Neuron (in vitro differentiated cells): Measurements from ENCODE around the gene DNASE1L3.
"Not testable (repeated sequence)": the region's sequence is repeated elsewhere in the genome, so short reads cannot be mapped to it uniquely, and the experiment has no call there.

Experiments used
- H2AFZ ChIP-seq: one replicate; pipeline ENCODE4 v1.6.1; 2013; ENCODE audit warnings: low read depth, mild to moderate bottlenecking, inconsistent platforms, low read length, moderate library complexity
- H3K27me3 ChIP-seq: one replicate; pipeline ENCODE4 v1.6.1; 2013; ENCODE audit warnings: low read length; ENCODE audit not compliant: insufficient read depth
- H3K36me3 ChIP-seq: one replicate; pipeline ENCODE4 v1.6.1; 2013; ENCODE audit warnings: low read length; ENCODE audit not compliant: insufficient read depth
- H3K4me1 ChIP-seq: one replicate; pipeline ENCODE4 v1.6.1; 2013; ENCODE audit warnings: low read length; ENCODE audit not compliant: insufficient read depth
- H3K4me3 ChIP-seq: 2 replicates; pipeline ENCODE4 v1.5.1; 2013; ENCODE audit warnings: mild to moderate bottlenecking, low read length, moderate library complexity
- H3K9me3 ChIP-seq: one replicate; pipeline ENCODE4 v1.6.1; 2013; ENCODE audit warnings: low read length

Gene DNASE1L3

DNA sequence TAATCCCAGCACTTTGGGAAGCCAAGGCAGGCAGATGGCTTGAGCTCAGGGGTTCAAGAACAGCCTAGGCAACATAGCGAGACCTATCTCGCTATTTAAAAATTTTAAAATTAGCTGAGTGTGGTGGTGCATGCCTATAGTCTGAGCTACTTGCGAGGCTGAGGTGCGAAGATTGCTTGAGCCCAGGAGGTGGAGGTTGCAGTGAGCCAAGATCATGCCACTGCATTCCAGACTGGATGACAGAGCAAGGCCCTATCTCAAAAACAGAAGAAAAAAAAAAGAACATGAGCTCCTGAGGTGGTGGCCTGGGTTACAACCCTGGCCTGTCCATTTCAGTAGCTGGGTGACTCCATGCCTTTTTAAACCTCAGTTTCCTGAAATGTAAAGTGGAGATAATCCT is 7.2 kb downstream of the DNASE1L3 start:
- H3K4me1 ChIP-seq = no peaks in the 10 kb centered on the region
- H3K27me3 ChIP-seq = peaks cover 6% of the 10 kb centered on the region
- no peaks in the 10 kb centered on the region for H3K9me3 ChIP-seq
- no peak overlapping the region for H3K4me3 ChIP-seq
- no peak overlapping the region for H2AFZ ChIP-seq
- H3K36me3 ChIP-seq = no peaks in the 10 kb centered on the region

DNA sequence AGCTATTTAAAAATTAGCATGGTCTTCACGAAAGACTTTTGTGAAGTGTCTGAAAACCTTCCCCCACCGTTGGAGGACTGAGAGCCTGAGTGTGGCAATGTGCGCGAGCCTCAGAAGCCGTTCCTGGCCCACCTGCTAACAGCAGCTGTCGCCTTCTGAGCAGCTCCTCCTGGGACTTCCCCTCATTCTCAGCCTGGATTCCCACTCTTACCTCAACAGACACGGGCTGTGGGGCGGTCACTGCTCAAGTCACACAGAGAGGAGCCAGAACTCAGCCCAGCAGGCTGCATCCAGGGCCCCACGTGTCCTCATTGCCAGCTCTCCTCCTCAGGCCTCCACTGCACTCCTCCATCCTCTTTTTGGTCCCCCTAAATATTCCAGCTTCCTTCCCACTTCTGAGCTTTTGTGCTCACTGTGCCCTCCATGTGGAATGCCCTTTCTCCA is 7.8 kb downstream of the DNASE1L3 start:
- H3K9me3 ChIP-seq = no peaks in the 10 kb centered on the region
- H3K4me3 ChIP-seq = no peak overlapping the region
- H3K4me1 ChIP-seq = no peaks in the 10 kb centered on the region
- no peak overlapping the region for H2AFZ ChIP-seq
- H3K36me3 ChIP-seq = no peaks in the 10 kb centered on the region
- peaks cover 6% of the 10 kb centered on the region for H3K27me3 ChIP-seq

DNA sequence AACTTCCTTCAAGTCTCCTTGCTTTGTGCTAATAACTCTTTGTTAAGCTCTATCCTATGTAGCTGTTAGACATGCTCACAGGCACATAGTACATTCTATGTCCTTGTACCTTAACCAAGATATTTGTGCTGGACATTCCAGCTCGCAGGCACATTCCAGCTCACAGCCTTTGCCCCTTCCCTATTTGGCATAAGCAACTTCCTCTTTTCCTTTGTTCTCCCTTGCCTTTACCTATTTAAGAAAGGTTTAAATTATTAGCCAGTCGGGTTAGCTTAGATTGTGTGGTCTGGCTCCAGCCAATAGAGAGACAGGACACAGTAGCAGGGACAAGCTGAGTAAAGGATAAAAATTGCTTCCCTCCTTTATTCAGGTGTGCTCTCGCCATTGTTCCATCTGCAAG is 9.3 kb downstream of the DNASE1L3 start:
- H3K4me3 ChIP-seq, H3K4me1 ChIP-seq, H3K27me3 ChIP-seq, H2AFZ ChIP-seq, H3K9me3 ChIP-seq, H3K36me3 ChIP-seq: not testable (repeated sequence)

DNA sequence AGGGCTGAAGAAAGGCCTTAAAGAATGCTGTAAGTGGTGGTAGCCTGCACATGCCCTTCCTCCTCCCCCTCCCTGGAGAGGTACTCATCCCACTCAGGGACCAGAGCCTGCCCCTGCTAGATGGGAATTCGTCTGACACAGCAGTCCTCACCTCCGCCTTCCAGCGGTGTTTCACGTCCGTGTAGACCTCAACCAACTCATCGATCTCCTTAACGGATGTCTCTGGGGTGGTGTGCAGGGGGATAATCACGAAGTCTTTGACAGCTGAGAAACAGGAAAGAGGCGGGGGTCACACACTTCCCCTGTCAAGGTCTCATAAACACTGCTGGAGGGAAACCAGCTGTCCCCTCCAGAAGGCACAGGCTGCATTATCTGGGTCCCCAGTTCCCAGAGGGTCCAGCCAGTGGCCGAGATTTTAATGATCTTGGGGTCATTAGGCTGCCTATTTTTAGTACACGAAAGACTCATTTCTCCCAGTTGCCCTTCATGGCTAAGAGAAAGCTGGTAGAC is 9.9 kb downstream of the DNASE1L3 start:
- no peaks in the 10 kb centered on the region for H3K4me1 ChIP-seq
- H2AFZ ChIP-seq = no peak overlapping the region
- no peak overlapping the region for H3K4me3 ChIP-seq
- peaks cover 2% of the 10 kb centered on the region for H3K27me3 ChIP-seq
- H3K36me3 ChIP-seq = no peaks in the 10 kb centered on the region
- H3K9me3 ChIP-seq = no peaks in the 10 kb centered on the region

DNA sequence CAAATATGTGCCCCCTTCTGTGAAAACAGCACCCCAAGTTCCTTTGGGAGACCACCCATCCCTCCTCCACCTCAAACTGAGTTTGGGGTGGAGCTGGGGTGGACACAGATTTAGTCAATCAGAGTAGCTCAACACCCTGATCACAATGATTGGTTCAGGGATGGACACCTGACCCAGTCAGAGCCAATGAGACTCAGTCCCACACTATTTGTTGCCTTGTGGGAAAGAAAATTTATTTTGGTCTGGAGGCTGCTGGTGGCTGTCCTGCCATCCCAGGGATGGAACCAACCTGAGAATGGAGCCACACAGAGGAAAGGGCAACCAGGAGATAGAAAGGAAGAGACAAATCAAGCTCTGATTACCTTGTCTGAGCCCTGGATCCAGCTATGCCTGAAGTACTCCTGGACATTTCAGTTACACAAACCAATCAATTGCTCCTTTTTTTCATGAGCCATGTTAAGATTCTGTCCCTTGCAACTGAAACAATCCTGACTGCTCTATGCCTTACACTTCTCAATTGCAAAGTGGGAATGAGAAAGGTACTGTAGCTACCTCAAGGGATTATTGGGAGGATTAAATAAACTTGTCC is 10.6 kb downstream of the DNASE1L3 start:
- Histone ChIP-seq H3K27me3 (no peaks in the 10 kb centered on the region), H3K9me3 (no peaks in the 10 kb centered on the region), H2AFZ (no peak overlapping the region), H3K4me1 (no peaks in the 10 kb centered on the region), H3K4me3 (no peak overlapping the region), H3K36me3 (no peaks in the 10 kb centered on the region)

DNA sequence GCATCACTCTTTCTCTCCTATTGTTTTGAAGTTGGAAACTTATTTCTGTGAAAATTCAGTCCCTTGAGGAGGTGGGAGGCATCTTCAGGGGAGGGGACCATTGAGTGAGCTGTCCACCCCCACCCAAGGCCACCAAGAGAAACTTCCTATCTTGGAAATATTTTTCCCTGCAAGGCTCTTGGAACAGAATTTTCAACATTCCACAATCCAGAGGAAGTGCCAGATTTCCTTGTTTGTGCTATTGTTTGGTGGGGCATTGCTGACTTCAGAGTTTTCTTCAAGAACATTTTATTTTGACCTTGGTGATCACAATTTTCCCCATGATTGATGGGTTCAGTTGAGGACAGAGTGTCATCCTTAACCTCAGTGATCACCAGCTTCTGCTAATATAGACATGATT is 12.0 kb downstream of the DNASE1L3 start:
- Histone ChIP-seq H3K36me3 (no peaks in the 10 kb centered on the region), H2AFZ (no peak overlapping the region), H3K27me3 (no peaks in the 10 kb centered on the region), H3K4me3 (no peak overlapping the region), H3K9me3 (no peaks in the 10 kb centered on the region), H3K4me1 (no peaks in the 10 kb centered on the region)

DNA sequence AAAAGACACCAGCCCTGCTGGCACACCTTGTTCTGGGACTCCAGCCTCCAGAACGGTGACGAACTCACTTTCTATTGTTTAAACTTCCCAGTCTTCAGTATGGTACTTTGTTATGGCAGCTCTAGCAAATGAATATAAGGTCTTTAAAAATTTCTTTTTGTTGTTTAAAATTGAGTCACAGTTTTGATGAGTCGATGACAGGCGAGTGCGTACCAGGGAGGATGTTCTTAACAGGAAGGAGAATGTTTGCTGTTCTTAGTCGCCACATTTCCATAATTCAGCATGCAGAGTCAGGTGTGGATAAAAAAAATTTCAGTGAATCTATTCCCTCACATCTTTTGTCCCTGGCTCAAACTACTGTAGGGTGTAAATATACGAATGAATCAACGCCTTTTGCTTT is 12.4 kb downstream of the DNASE1L3 start:
- Histone ChIP-seq H2AFZ (no peak overlapping the region), H3K4me3 (no peak overlapping the region), H3K9me3 (no peaks in the 10 kb centered on the region), H3K4me1 (no peaks in the 10 kb centered on the region), H3K27me3 (no peaks in the 10 kb centered on the region), H3K36me3 (no peaks in the 10 kb centered on the region)

DNA sequence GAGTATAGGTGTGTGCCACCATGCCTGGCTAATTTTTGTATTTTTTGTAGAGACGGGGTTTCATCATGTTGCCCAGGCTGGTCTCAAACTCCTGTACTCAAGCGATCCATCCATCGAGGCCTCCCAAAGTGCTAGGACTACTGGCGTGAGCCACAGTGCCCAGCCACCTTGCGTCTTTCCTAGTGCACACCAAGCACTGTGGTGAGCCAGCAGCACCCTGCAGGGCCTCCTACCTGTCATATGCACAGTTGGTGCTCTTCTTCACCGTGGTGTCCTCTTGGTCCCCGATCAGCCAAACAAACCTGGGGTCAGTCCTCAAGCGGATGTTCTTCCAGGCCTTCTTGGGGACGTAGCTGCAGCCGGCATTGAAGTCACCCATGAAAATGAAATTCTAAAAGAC is 13.2 kb downstream of the DNASE1L3 start:
- H3K27me3 ChIP-seq = no peaks in the 10 kb centered on the region
- H3K4me1 ChIP-seq = no peaks in the 10 kb centered on the region
- no peak overlapping the region for H3K4me3 ChIP-seq
- H3K9me3 ChIP-seq = no peaks in the 10 kb centered on the region
- H3K36me3 ChIP-seq = no peaks in the 10 kb centered on the region
- no peak overlapping the region for H2AFZ ChIP-seq

DNA sequence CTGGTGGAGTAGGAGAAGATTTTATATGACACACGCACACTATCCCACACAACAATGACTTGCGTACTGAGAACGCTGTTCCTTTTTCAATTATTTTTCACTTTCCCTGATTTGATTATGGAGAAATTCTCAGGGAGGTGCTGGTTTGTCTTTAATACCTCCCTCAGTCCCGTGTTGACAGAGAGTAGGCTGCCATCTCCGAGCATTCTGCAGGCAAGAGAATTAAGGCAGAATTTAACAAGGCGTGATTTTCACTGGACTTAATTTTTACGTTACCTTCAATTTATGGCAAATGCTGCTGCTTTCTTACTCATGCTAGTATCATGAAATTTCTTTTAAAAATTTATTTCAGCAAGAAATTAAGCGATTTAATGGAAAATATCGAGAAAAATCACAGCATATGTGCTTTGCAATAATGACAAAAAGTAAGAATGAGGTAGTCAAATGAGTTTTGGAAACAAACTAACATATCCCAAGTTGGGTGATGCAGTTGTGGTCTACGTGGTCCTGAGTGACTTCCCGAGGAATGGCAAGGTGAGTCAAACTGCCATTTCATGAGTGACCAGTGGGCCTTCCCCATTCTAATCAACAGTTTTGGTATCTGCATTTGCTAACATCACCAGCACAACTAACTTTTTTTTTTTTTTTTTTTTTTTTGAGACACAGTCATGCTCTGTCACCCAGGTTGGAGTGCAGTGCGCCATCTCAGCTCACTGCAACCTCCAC is 16.9 kb downstream of the DNASE1L3 start:
- no peaks in the 10 kb centered on the region for H3K27me3 ChIP-seq
- no peaks in the 10 kb centered on the region for H3K9me3 ChIP-seq
- H2AFZ ChIP-seq = no peak overlapping the region
- H3K4me1 ChIP-seq = peaks cover 10% of the 10 kb centered on the region
- no peak overlapping the region for H3K4me3 ChIP-seq
- H3K36me3 ChIP-seq = no peaks in the 10 kb centered on the region

DNA sequence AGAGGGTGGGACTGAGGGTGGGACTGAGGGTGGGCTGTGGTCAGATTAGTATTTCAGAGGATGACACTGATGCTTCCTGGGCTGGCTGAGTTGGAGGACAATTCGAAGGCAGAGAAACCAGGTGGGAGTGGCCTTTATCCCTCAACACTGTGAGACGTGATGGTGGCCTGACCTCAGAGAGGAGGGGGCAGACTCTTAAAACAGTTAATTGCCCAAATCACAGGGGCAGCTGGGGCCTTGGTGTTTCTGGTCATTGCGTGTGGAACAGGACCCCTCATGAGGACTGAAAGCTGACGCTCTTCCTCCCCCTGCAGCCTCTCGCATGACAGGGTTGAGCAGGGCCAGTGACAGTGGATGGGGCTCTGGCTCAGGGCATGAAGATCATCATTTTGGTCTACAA is 18.7 kb downstream of the DNASE1L3 start:
- no peaks in the 10 kb centered on the region for H3K27me3 ChIP-seq
- H2AFZ ChIP-seq = no peak overlapping the region
- no peaks in the 10 kb centered on the region for H3K9me3 ChIP-seq
- H3K36me3 ChIP-seq = no peaks in the 10 kb centered on the region
- H3K4me1 ChIP-seq = peaks cover 10% of the 10 kb centered on the region
- H3K4me3 ChIP-seq = no peak overlapping the region

DNA sequence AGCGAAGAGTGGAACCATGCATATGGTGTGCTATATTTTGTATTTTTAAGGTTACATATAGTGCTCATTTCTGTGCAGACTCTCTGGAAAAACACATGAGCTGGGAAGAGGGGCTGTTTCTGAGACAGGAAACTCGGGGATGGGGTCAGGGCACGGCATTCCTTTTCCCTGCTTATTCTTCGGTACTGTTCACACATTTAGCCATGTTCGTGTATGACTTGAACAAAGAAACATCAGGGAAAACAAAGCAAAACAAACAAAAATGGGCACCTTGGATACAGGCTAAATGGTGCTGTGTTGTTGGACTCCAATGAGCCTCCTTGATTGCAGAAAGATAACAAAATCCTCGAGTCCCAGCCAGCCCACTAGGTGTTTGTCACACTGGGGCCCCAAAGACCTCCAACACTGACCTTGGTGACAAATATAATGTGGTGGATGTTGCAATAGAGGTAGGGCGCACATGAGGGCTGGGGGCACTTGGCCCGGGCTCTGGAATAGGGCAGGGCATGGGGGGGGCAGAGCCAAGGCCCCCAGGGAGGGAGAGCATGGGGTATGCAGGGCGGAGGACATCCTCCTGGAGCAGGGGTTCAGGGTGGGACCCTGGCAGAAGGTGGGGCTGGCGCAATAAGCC is 19.3 kb downstream of the DNASE1L3 start:
- Histone ChIP-seq H3K36me3 (no peaks in the 10 kb centered on the region), H3K9me3 (no peaks in the 10 kb centered on the region), H3K4me1 (peaks cover 10% of the 10 kb centered on the region), H3K4me3 (no peak overlapping the region), H2AFZ (no peak overlapping the region), H3K27me3 (no peaks in the 10 kb centered on the region)

DNA sequence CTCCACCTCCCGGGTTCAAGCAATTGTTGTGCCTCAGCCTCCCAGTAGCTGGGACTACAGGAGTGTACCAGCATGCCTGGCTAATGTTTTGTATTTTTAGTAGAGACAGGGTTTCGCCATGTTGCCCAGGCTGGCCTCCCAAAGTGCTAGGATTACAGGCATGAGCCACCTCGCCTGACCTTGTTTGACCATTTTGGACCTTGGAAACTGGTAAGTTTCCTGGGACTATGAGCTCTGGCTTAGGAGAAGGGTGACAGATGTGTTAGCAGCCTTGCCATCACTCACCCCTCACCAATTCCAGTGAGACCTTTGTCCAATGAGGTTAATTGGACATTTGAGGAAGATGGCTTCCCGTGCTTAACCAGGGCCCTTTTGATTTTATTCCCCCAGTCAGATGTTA is 19.9 kb downstream of the DNASE1L3 start:
- Histone ChIP-seq H2AFZ (no peak overlapping the region), H3K4me1 (peaks cover 10% of the 10 kb centered on the region), H3K9me3 (no peaks in the 10 kb centered on the region), H3K4me3 (no peak overlapping the region), H3K36me3 (no peaks in the 10 kb centered on the region), H3K27me3 (no peaks in the 10 kb centered on the region)

DNA sequence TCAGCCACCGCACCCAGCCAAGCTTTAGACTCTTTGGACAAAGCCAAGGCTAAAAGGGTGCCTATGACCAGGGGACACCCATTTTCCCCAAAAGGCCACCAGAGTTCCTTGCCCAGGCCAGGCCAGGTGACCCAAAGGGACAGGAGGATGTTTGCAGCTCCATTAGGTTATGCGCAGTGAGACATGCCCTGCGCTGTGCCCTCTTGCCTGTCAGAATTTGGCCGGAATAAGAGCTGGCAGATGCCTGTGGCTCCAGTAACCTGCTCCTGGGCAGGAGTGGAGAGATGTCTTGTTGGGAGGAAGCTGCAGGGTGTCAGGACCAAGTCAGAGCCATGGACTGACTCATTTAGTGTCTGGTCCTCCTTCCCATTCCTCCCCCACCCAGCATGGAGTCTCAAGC is 20.5 kb downstream of the DNASE1L3 start:
- no peaks in the 10 kb centered on the region for H3K36me3 ChIP-seq
- H3K4me1 ChIP-seq = peaks cover 10% of the 10 kb centered on the region
- H3K27me3 ChIP-seq = no peaks in the 10 kb centered on the region
- H3K4me3 ChIP-seq = no peak overlapping the region
- no peaks in the 10 kb centered on the region for H3K9me3 ChIP-seq
- no peak overlapping the region for H2AFZ ChIP-seq
